WTC11 (cell line): Measurements from ENCODE around the gene ANTXR1. TPM values are rescaled to one million over a fixed set of nuclear protein-coding genes. Genes with fewer than 3 reads are reported as not detected.
A peak's percentile ranks its signal among the peaks of the same experiment; 100 is the strongest.

Source experiments
- ATAC-seq: fragments of 200-7000 bp; cut with Tn5 transposase; 2 replicates; pipeline ENCODE4 v1.10.0; 2021; ENCODE audit warnings: mild to moderate bottlenecking, moderate library complexity
- CTCF ChIA-PET: fragments of 300-600 bp; sonication (Branson Sonifier 250); formaldehyde crosslinking; loops from one replicate; lab custom pipeline; 2021; ENCODE audit warnings: antibody characterized with exemption; lab: Charles Lee
- POLR2A ChIA-PET: fragments of 350-600 bp; sonication (Branson Sonifier 250); formaldehyde crosslinking; loops from one replicate; lab custom pipeline; 2021; ENCODE audit warnings: antibody characterized with exemption; lab: Charles Lee
- DNase-seq: peaks from one replicate; pipeline ENCODE4 v3.0.0; 2021; ENCODE audit warnings: low spot score
- H3K27ac Mint-ChIP-seq: 2 replicates; pipeline ENCODE4 v1.8.0; 2021; ENCODE audit warnings: mixed read lengths
- H3K27me3 Mint-ChIP-seq: 2 replicates; pipeline ENCODE4 v1.8.0; 2021; ENCODE audit warnings: low read depth, mild to moderate bottlenecking, moderate library complexity, mixed read lengths
- H3K36me3 Mint-ChIP-seq: 2 replicates; pipeline ENCODE4 v1.8.0; 2021; ENCODE audit warnings: mixed read lengths
- H3K4me1 Mint-ChIP-seq: 2 replicates; pipeline ENCODE4 v1.8.0; 2022; ENCODE audit warnings: mixed read lengths
- H3K4me3 Mint-ChIP-seq: 2 replicates; pipeline ENCODE4 v1.8.0; 2021; ENCODE audit warnings: mild to moderate bottlenecking, moderate library complexity, mixed read lengths
- H3K9me3 Mint-ChIP-seq: 2 replicates; pipeline ENCODE4 v1.8.0; 2021; ENCODE audit warnings: mixed read lengths
- ATF1 ChIP-seq: sonication (generic); formaldehyde crosslinking; IDR thresholded peaks from 2 replicates; pipeline ENCODE4 v1.8.1; 2023; ENCODE audit warnings: mild to moderate bottlenecking, moderate library complexity, missing genetic modification reagents
- ERG ChIP-seq: fragments of 250-450 bp; sonication (Bioruptor Pico); IDR thresholded peaks from 2 replicates; pipeline ENCODE4 v1.8.0; 2021; ENCODE audit warnings: mild to moderate bottlenecking
- ESRRA ChIP-seq: sonication (generic); formaldehyde crosslinking; IDR thresholded peaks from 2 replicates; pipeline ENCODE4 v1.8.1; 2022; ENCODE audit warnings: mild to moderate bottlenecking, missing genetic modification reagents, borderline replicate concordance
- FOXK1 ChIP-seq: sonication (generic); formaldehyde crosslinking; IDR thresholded peaks from 2 replicates; pipeline ENCODE4 v1.8.0; 2022; ENCODE audit warnings: mild to moderate bottlenecking, moderate library complexity, missing genetic modification reagents
- GABPB1 ChIP-seq: sonication (generic); formaldehyde crosslinking; IDR thresholded peaks from 2 replicates; pipeline ENCODE4 v1.8.1; 2023; ENCODE audit warnings: mild to moderate bottlenecking, missing genetic modification reagents
- JUN ChIP-seq: sonication (generic); formaldehyde crosslinking; IDR thresholded peaks from 2 replicates; pipeline ENCODE4 v1.8.0; 2023; ENCODE audit warnings: mild to moderate bottlenecking, missing genetic modification reagents
- NFYB ChIP-seq: sonication (generic); formaldehyde crosslinking; conservative IDR thresholded peaks from 2 replicates; pipeline ENCODE4 v1.8.0; 2022; ENCODE audit warnings: low read depth, missing genetic modification reagents
- NR2C2 ChIP-seq: sonication (generic); formaldehyde crosslinking; IDR thresholded peaks from 2 replicates; pipeline ENCODE4 v1.8.0; 2022; ENCODE audit warnings: mild to moderate bottlenecking, missing genetic modification reagents
- OVOL2 ChIP-seq: fragments of 250-450 bp; sonication (Bioruptor Pico); IDR thresholded peaks from 2 replicates; pipeline ENCODE4 v1.9.0; 2021; ENCODE audit warnings: mild to moderate bottlenecking, borderline replicate concordance
- PRRX2 ChIP-seq: fragments of 250-450 bp; sonication (Bioruptor Pico); IDR thresholded peaks from 2 replicates; pipeline ENCODE4 v1.8.0; 2021; ENCODE audit warnings: mild to moderate bottlenecking
- RELA ChIP-seq: sonication (generic); formaldehyde crosslinking; IDR thresholded peaks from 2 replicates; pipeline ENCODE4 v1.8.1; 2022; ENCODE audit warnings: missing genetic modification reagents, mild to moderate bottlenecking, borderline replicate concordance
- SMAD3 ChIP-seq: sonication (generic); formaldehyde crosslinking; IDR thresholded peaks from 2 replicates; pipeline ENCODE4 v1.8.0; 2022; ENCODE audit warnings: missing genetic modification reagents, mild to moderate bottlenecking, borderline replicate concordance
- SMAD4 ChIP-seq: sonication (generic); formaldehyde crosslinking; IDR thresholded peaks from 2 replicates; pipeline ENCODE4 v1.8.0; 2022; ENCODE audit warnings: mild to moderate bottlenecking, missing genetic modification reagents
- SOX15 ChIP-seq: fragments of 250-450 bp; sonication (Bioruptor Pico); IDR thresholded peaks from 2 replicates; pipeline ENCODE4 v1.9.0; 2021; ENCODE audit warnings: mild to moderate bottlenecking
- TP53 ChIP-seq: sonication (generic); formaldehyde crosslinking; IDR thresholded peaks from 2 replicates; pipeline ENCODE4 v1.8.1; 2023; ENCODE audit warnings: mild to moderate bottlenecking, missing genetic modification reagents
- ZMAT4 ChIP-seq: fragments of 250-450 bp; sonication (Bioruptor Pico); IDR thresholded peaks from 2 replicates; pipeline ENCODE4 v1.9.0; 2021; ENCODE audit warnings: mild to moderate bottlenecking
- ZNF121 ChIP-seq: sonication (generic); formaldehyde crosslinking; IDR thresholded peaks from 2 replicates; pipeline ENCODE4 v1.8.0; 2023; ENCODE audit warnings: missing genetic modification reagents
- ZNF219 ChIP-seq: sonication (generic); formaldehyde crosslinking; IDR thresholded peaks from 2 replicates; pipeline ENCODE4 v1.8.0; 2023; ENCODE audit warnings: missing genetic modification reagents, mild to moderate bottlenecking, borderline replicate concordance
- ZNF232 ChIP-seq: sonication (generic); formaldehyde crosslinking; IDR thresholded peaks from 2 replicates; pipeline ENCODE4 v1.8.0; 2022; ENCODE audit warnings: mild to moderate bottlenecking, missing genetic modification reagents
- ZNF416 ChIP-seq: fragments of 250-450 bp; sonication (Bioruptor Pico); IDR thresholded peaks from 2 replicates; pipeline ENCODE4 v1.9.0; 2021; ENCODE audit warnings: mild to moderate bottlenecking, inconsistent platforms
- ZNF512 ChIP-seq: sonication (generic); formaldehyde crosslinking; IDR thresholded peaks from 2 replicates; pipeline ENCODE4 v1.8.1; 2022; ENCODE audit warnings: missing genetic modification reagents, borderline replicate concordance
- total RNA-seq: library from RNA; stranded (reverse); gene quantifications from 3 replicates; pipeline ENCODE4 v1.2.3, GENCODE V29; 2021
- TF ChIP-seq, protein P1 (sequence below): sonication (generic); formaldehyde crosslinking; IDR thresholded peaks from 2 replicates; pipeline ENCODE4 v1.8.1; 2023; ENCODE audit warnings: mild to moderate bottlenecking, missing genetic modification reagents
- TF ChIP-seq, protein P2 (sequence below): sonication (generic); formaldehyde crosslinking; IDR thresholded peaks from 2 replicates; pipeline ENCODE4 v1.8.1; 2022; ENCODE audit warnings: mild to moderate bottlenecking, missing genetic modification reagents, moderate library complexity, borderline replicate concordance
- TF ChIP-seq, protein P3 (sequence below): fragments of 250-450 bp; sonication (Bioruptor Pico); IDR thresholded peaks from 2 replicates; pipeline ENCODE4 v1.9.0; 2021; ENCODE audit warnings: mild to moderate bottlenecking, borderline replicate concordance

The ANTXR1 gene
- total RNA-seq, 1 experiment from 2014 or later: 30.0 TPM

DNA sequence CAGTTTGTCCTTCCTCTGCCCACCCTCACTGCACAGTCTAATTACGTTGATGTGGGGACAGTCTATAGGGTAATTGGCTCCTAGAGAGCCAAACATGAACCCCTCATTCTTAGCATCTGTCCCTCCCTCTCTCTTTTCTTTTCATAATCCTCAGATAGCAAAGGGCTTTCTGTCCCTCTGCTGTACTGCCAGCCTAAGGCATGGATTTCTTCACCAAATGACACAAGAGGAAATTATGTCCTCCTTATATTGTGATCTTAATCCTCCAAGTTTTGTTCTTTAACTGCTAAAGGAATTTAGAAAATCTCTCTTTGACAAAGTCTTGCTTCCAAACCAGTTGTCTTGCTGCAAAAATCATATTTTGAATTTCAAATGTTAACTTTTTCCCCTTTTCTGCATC lies 18.5 kb downstream of the ANTXR1 start (continued):
- TF ChIP-seq, protein P1, sequence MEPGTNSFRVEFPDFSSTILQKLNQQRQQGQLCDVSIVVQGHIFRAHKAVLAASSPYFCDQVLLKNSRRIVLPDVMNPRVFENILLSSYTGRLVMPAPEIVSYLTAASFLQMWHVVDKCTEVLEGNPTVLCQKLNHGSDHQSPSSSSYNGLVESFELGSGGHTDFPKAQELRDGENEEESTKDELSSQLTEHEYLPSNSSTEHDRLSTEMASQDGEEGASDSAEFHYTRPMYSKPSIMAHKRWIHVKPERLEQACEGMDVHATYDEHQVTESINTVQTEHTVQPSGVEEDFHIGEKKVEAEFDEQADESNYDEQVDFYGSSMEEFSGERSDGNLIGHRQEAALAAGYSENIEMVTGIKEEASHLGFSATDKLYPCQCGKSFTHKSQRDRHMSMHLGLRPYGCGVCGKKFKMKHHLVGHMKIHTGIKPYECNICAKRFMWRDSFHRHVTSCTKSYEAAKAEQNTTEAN (CRISPR knock-in tag): no peak
- no peak for TF ChIP-seq PRRX2
- no peak for TF ChIP-seq ZMAT4 (CRISPR knock-in tag)
- no peak for TF ChIP-seq NFYB (CRISPR knock-in tag)
- TF ChIP-seq JUN (CRISPR knock-in tag): no peak
- TF ChIP-seq ZNF219: no peak
- no peak for TF ChIP-seq SMAD4 (CRISPR knock-in tag)
- no peak for TF ChIP-seq NR2C2 (CRISPR knock-in tag)
- TF ChIP-seq, protein P2, sequence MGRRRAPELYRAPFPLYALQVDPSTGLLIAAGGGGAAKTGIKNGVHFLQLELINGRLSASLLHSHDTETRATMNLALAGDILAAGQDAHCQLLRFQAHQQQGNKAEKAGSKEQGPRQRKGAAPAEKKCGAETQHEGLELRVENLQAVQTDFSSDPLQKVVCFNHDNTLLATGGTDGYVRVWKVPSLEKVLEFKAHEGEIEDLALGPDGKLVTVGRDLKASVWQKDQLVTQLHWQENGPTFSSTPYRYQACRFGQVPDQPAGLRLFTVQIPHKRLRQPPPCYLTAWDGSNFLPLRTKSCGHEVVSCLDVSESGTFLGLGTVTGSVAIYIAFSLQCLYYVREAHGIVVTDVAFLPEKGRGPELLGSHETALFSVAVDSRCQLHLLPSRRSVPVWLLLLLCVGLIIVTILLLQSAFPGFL (CRISPR knock-in tag): no peak
- TF ChIP-seq, all 79 proteins: peak for 0

- peak overlapping the region; percentile 48; the same call in 1 of the 2 replicates for H3K27ac Mint-ChIP-seq
- peaks cover 10% of the 10 kb centered on the region for H3K4me1 Mint-ChIP-seq
- DNase-seq (no peak), ATAC-seq (no peak)
- TF ChIP-seq NFYB (CRISPR knock-in tag) (no peak), ERG (CRISPR knock-in tag) (no peak), SMAD3 (CRISPR knock-in tag) (no peak), GABPB1 (no peak), OVOL2 (CRISPR knock-in tag) (no peak), ZNF512 (CRISPR knock-in tag) (no peak), TP53 (no peak), ZNF232 (CRISPR knock-in tag) (no peak), ATF1 (CRISPR knock-in tag) (no peak), NR2C2 (CRISPR knock-in tag) (no peak), ZNF416 (no peak), RELA (CRISPR knock-in tag) (no peak), SOX15 (no peak), ZNF121 (CRISPR knock-in tag) (no peak), FOXK1 (no peak), PRRX2 (no peak), ESRRA (CRISPR knock-in tag) (no peak)
- TF ChIP-seq, protein P3, sequence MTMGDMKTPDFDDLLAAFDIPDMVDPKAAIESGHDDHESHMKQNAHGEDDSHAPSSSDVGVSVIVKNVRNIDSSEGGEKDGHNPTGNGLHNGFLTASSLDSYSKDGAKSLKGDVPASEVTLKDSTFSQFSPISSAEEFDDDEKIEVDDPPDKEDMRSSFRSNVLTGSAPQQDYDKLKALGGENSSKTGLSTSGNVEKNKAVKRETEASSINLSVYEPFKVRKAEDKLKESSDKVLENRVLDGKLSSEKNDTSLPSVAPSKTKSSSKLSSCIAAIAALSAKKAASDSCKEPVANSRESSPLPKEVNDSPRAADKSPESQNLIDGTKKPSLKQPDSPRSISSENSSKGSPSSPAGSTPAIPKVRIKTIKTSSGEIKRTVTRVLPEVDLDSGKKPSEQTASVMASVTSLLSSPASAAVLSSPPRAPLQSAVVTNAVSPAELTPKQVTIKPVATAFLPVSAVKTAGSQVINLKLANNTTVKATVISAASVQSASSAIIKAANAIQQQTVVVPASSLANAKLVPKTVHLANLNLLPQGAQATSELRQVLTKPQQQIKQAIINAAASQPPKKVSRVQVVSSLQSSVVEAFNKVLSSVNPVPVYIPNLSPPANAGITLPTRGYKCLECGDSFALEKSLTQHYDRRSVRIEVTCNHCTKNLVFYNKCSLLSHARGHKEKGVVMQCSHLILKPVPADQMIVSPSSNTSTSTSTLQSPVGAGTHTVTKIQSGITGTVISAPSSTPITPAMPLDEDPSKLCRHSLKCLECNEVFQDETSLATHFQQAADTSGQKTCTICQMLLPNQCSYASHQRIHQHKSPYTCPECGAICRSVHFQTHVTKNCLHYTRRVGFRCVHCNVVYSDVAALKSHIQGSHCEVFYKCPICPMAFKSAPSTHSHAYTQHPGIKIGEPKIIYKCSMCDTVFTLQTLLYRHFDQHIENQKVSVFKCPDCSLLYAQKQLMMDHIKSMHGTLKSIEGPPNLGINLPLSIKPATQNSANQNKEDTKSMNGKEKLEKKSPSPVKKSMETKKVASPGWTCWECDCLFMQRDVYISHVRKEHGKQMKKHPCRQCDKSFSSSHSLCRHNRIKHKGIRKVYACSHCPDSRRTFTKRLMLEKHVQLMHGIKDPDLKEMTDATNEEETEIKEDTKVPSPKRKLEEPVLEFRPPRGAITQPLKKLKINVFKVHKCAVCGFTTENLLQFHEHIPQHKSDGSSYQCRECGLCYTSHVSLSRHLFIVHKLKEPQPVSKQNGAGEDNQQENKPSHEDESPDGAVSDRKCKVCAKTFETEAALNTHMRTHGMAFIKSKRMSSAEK (CRISPR knock-in tag): no peak
- ChIA-PET CTCF (no interaction called here), POLR2A (no interaction called here)
- H3K4me3 Mint-ChIP-seq: no peak overlapping the region
- no peaks in the 10 kb centered on the region for H3K9me3 Mint-ChIP-seq
- H3K36me3 Mint-ChIP-seq: no peaks in the 10 kb centered on the region
- H3K27me3 Mint-ChIP-seq: no peaks in the 10 kb centered on the region
These were observed 19.4 kb downstream of the ANTXR1 start for GRCh38 chr2:69032336-69032735.
